ENCODE measurements around the gene NOLC1.

Gene NOLC1

DNA sequence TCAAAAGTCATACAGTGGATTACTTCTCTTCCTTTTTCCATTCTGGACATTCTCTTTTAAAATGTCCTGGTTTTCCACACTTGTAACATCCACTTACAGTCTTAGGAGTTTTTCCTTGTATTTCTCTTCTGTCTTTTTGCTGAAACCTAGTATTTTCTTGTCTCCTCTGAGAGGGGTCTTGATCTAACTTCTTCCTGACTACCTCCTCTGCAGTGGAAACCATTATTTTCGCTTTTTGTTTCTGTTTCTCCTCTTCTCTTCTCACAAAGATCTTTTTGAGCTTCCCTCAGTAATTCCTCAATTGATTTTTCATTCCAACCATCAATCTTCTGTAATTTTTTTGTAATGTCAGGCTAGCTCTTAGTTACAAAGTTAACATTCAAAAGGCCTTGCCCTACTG is 50.2 kb downstream of the NOLC1 start:
- no peak for DNase-seq (ENCODE audit: low spot score)

DNA sequence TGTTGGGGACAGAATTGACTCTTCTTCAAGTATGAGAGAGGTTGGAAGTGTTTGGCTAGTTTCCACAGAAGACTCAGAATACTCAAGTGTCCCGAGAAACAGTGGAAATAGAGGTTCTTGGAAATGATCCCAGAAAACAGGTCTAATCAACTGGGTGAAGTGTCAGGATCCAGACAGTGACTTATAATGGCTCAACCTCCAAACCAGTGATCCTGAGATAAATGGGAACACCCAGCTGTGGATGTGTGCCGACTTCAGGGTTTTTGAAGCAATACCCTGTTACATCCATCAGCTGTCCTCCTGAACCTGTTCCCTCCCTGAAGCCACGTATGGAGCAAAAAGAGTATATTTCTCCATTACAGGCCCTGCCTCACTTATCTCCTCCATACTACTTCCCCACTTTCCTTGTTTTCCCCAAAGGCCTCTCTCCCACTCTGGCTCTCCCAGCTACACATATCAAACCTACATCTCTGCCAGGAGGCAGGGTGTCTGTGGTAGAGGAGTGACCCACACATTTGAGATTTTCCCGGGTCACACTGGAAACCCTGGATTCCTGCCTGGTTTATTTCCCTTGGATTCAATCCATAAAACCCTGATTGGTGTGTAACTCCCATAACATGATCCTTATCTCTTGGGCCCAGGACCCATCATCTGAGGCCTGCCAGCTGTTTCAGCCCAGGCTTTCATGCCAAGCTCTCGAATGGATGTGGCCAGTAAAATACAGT is 56.3 kb downstream of the NOLC1 start:
- DNase-seq (ENCODE audit: low spot score): no peak

DNA sequence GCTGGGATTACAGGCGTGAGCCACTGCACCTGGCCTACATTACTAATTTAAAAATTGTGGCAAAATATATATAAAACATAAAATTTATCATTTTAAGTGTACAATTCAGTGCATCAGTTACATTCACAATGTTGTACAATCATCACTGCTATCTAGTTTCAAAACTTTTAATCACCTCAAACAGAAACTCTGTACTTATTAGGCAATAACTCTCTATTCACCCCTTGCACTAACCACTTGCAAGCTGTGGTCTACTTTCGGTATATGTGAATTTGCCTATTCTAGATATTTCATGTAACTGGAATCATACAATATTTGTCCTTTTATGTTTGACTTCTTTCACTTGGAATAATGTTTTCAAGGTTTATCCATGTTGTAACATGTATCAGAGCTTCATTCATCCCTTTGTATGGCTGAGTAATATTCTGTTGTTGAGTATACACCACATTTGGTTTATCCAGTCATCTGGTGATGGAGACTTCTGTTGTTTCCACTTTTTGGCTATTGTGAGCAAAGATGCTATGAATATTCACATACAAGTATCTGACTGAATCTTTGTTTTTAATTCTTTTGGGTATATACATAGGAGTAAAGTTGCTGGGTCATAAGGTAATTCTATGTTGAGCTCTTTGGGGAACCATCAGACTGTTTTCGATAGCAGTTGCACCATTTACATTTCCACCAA is 59.6 kb downstream of the NOLC1 start:
- no peak for DNase-seq (ENCODE audit: low spot score)
